Cardiac muscle cell (in vitro differentiated cells and primary cell): ENCODE measurements around the gene R3HDM2. TPM values are rescaled to one million over a fixed set of nuclear protein-coding genes. Genes with fewer than 3 reads are reported as not detected.

ENCODE experiments used
- DNase-seq, 2 donors: peaks; one replicate each; pipeline versions ENCODE4 v3.0.0 to v3.0.0-alpha.2; 2010 to 2017; ENCODE audit warnings: low read depth in 1 of 2, low spot score in 1 of 2
- H3K27ac ChIP-seq: fragments of 200-600 bp; sonication (generic); 2 replicates; pipeline ENCODE4 v1.5.1; 2016
- H3K27me3 ChIP-seq: fragments of 200-600 bp; sonication (generic); 2 replicates; pipeline ENCODE4 v1.6.0; 2016; ENCODE audit warnings: control low read depth
- H3K36me3 ChIP-seq: fragments of 200-600 bp; sonication (generic); 2 replicates; pipeline ENCODE4 v1.5.1; 2016; ENCODE audit warnings: control low read depth
- H3K4me1 ChIP-seq: fragments of 200-600 bp; sonication (generic); 2 replicates; pipeline ENCODE4 v1.8.1; 2017; ENCODE audit warnings: low read depth, mild to moderate bottlenecking, mixed run types
- H3K4me3 ChIP-seq: fragments of 200-600 bp; sonication (generic); 2 replicates; pipeline ENCODE4 v1.5.1; 2016; ENCODE audit warnings: mild to moderate bottlenecking
- H3K9me3 ChIP-seq: fragments of 200-600 bp; sonication (generic); 2 replicates; pipeline ENCODE4 v1.5.1; 2017; ENCODE audit warnings: low read depth, mild to moderate bottlenecking, control low read depth
- polyA plus RNA-seq: library from polyadenylated mRNA; unstranded; fragments of >200 nt; fragmentation: Nextera tagmentation; extraction: Ambion mirVana; gene quantifications from 2 replicates; pipeline ENCODE4 v1.2.1, GENCODE V29; 2016
- total RNA-seq: library from RNA; depleted of rRNA; stranded (reverse); fragments of >200 nt; gene quantifications from 2 replicates; pipeline ENCODE4 v1.2.3, GENCODE V29; 2016
- TF ChIP-seq, protein P1 (sequence below): IDR thresholded peaks from 2 replicates; pipeline ENCODE4 v1.5.1; 2012; ENCODE audit warnings: low read depth, mild to moderate bottlenecking, low read length

The R3HDM2 gene
- total and polyA plus RNA-seq, 2 experiments from 2014 or later, result 23.3 to 59.9 TPM

DNA sequence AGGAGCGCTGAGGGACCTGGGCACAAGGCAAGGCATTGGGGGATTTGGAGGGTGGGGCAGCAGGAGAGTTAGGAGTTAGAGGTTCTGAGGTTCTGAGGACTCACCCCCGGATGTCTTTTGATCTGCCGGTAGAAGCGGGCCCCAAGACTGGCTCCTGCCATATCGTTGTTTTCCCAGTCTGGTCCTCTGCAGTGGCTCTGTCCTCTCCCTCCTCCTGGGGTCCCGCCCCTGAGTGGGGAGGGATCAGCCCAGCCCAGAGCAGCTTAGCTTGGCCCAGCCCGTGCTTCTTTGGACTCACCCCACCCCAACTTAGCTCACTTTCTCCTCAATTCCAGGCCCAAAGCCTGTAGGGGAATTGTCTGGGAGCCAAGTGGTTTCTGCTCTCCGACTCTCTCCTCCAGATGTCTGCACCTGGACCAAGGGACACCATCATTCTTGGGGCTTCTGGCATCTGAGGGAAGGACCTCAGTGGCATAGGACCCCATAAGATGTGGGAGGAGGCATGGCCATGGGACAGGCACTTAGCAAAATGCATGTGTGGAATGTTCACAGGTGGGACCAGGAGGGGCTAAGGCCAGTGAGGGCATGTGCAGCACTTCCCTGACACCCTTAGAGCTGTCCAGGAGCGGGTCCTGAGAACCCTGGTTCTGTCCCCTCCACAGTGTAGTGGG, 193.8 kb downstream of the R3HDM2 start:
- Histone ChIP-seq H3K27ac (no peak overlapping the region), H3K4me3 (no peak overlapping the region), H3K27me3 (peaks cover 91% of the 10 kb centered on the region), H3K9me3 (no peaks in the 10 kb centered on the region), H3K36me3 (peaks cover 17% of the 10 kb centered on the region), H3K4me1 (peaks cover 10% of the 10 kb centered on the region)
- TF ChIP-seq, protein P1, sequence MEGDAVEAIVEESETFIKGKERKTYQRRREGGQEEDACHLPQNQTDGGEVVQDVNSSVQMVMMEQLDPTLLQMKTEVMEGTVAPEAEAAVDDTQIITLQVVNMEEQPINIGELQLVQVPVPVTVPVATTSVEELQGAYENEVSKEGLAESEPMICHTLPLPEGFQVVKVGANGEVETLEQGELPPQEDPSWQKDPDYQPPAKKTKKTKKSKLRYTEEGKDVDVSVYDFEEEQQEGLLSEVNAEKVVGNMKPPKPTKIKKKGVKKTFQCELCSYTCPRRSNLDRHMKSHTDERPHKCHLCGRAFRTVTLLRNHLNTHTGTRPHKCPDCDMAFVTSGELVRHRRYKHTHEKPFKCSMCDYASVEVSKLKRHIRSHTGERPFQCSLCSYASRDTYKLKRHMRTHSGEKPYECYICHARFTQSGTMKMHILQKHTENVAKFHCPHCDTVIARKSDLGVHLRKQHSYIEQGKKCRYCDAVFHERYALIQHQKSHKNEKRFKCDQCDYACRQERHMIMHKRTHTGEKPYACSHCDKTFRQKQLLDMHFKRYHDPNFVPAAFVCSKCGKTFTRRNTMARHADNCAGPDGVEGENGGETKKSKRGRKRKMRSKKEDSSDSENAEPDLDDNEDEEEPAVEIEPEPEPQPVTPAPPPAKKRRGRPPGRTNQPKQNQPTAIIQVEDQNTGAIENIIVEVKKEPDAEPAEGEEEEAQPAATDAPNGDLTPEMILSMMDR, result no peak
- no peak for DNase-seq

DNA sequence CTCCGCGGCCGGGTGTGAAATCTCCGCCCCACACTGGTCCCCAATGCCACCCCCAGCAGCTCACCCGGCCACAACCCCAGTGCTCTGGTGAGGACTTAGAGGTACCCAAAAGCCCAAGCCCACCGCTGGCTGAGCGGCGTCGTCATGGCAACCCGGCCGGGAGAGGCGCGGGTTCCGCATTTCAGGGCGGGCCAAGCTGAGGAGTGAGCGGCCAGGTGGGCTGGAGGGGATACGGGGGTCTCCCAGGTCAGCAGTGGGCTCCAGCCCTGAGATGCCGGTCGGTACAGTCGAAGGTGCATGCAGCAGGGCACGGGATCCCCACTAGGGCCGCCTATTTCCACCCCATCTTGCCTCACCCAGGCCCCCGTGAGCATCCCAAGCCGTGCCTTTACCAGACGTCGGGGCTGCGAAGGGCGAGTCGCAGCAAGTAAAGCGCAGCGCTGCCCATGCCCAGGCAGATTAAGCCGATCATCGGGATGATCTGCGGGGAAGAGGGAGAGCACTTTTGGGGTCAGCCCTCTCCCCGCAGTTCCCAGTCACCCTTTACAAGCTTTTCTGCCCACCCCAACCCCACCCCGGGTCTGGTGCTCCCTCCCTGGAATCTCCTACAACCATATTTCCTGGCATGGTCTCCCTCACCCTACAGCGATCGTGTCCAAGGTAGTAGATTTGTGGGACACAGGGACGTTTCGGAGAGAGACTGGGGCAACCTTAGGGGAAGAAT, 194.5 kb downstream of the R3HDM2 start:
- Histone ChIP-seq H3K27me3 (peaks cover 84% of the 10 kb centered on the region), H3K36me3 (peaks cover 17% of the 10 kb centered on the region), H3K4me1 (peaks cover 10% of the 10 kb centered on the region), H3K27ac (no peak overlapping the region), H3K9me3 (no peaks in the 10 kb centered on the region), H3K4me3 (no peak overlapping the region)
- TF ChIP-seq, protein P1, result no peak
- DNase-seq, result no peak

DNA sequence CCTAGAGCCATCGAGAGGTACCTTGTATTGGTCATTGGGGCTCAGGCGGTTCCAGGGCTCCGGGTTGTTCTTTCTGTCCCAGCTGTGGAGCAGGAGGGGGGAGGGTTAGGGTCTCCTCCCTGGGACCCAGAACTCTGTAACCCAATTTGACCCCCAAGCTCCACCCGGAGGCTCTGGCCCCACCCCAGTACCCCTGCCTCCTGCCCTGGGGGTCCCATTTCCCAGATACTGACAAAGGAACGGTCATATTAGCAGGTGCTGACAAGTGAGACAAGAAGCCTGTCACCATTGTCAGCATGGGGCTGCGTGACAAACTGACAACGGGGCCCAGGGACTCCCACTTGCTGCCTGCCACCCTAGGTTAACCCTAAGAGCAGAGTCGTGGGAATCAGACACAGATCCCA, 195.1 kb downstream of the R3HDM2 start:
- TF ChIP-seq, protein P1, result no peak
- no peak overlapping the region for H3K27ac ChIP-seq
- H3K9me3 ChIP-seq, result no peaks in the 10 kb centered on the region
- H3K27me3 ChIP-seq, result peaks cover 77% of the 10 kb centered on the region
- peaks cover 17% of the 10 kb centered on the region for H3K36me3 ChIP-seq
- DNase-seq, result no peak
- H3K4me1 ChIP-seq, result peaks cover 10% of the 10 kb centered on the region
- H3K4me3 ChIP-seq, result no peak overlapping the region

DNA sequence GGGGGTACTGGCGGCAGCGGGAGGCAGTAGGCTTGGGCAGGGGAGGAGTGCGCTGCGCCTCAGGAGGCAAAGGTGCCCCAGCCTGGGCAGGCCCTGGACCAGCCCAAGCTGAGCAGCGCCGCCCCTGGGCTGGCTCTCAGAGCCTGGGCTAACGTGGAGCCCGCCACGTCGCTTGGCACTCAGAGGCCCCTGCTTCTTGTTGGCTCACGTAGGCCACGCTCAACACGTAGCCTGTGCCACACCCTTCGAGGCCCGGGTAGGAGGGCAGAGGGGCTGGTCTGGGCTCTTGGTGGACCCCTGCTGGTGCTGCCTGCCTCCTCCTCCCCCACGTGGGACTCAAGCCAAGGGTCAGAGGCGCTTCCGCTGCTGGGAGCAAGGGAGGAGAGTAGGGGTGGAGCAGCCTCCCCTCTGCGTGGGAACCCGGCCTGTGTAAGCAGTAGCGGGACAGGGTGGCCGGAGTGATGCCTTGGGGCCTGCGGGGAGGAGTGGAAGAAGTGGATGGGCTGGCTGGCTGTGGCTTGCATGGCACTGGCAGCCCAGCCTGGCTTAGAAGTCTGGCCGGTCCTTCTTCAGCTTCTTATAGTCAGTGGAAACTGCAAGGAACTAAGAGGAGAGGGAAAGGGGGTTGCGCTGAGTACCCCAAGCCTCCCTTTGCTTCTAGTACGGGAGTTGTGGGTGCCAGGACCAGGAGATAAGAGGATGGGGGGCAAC, 195.7 kb downstream of the R3HDM2 start:
- DNase-seq, result peak in 1 of 2 donors; percentile 82
- peaks cover 17% of the 10 kb centered on the region for H3K36me3 ChIP-seq
- H3K9me3 ChIP-seq, result no peaks in the 10 kb centered on the region
- H3K27ac ChIP-seq, result no peak overlapping the region
- H3K27me3 ChIP-seq, result peaks cover 72% of the 10 kb centered on the region
- TF ChIP-seq, protein P1, result peak; percentile 23
- peaks cover 10% of the 10 kb centered on the region for H3K4me1 ChIP-seq
- H3K4me3 ChIP-seq, result no peak overlapping the region

DNA sequence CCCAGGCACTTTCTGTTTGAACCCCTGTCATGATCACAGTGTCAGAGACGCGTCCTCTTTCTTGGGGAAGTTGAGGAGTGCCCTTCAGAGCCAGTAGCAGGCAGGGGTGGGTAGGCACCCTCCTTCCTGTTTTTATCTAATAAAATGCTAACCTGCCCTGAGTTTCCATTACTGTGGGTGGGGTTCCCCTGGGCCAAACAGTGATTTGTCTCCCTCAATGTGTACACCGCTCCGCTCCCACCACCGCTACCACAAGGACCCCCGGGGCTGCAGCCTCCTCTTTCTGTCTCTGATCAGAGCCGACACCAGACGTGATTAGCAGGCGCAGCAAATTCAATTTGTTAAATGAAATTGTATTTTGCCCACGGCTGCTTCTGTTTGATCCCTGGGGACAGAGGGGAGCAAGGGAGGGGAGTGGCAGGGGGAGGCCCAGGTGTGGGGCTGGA, 196.2 kb downstream of the R3HDM2 start:
- no peak for DNase-seq
- Histone ChIP-seq H3K4me3 (no peak overlapping the region), H3K27me3 (peaks cover 66% of the 10 kb centered on the region), H3K4me1 (peaks cover 7% of the 10 kb centered on the region), H3K36me3 (peaks cover 17% of the 10 kb centered on the region), H3K27ac (no peak overlapping the region), H3K9me3 (no peaks in the 10 kb centered on the region)
- TF ChIP-seq, protein P1, result no peak
